ENCODE results near the gene ANKRD11.
"Not testable (repeated sequence)": the region's sequence is repeated elsewhere in the genome, so short reads cannot be mapped to it uniquely, and the experiment has no call there.

ANKRD11 gene

GRCh38 chr16:89311636-89312035 lies 178.7 kb downstream of the ANKRD11 start:
- no peak for FAIRE-seq

GRCh38 chr16:89309438-89310122 lies 180.8 kb downstream of the ANKRD11 start:
- no peak for FAIRE-seq

GRCh38 chr16:89308391-89309333 lies 181.7 kb downstream of the ANKRD11 start:
- FAIRE-seq: no peak

- no peak for FAIRE-seq
These were observed 182.9 kb downstream of the ANKRD11 start for GRCh38 chr16:89307421-89307805.

GRCh38 chr16:89306457-89307420 lies 183.6 kb downstream of the ANKRD11 start:
- not testable (repeated sequence) for FAIRE-seq

GRCh38 chr16:89304941-89305705 lies 185.2 kb downstream of the ANKRD11 start:
- FAIRE-seq: no peak

- FAIRE-seq: no peak
These were observed 186.0 kb downstream of the ANKRD11 start for GRCh38 chr16:89304181-89304851.

GRCh38 chr16:89303617-89304016 lies 186.7 kb downstream of the ANKRD11 start:
- no peak for FAIRE-seq

GRCh38 chr16:89300976-89301360 lies 189.4 kb downstream of the ANKRD11 start:
- no peak for FAIRE-seq

- no peak for FAIRE-seq
These were observed 189.9 kb downstream of the ANKRD11 start for GRCh38 chr16:89300311-89300975.

GRCh38 chr16:89299357-89300111 lies 190.8 kb downstream of the ANKRD11 start:
- FAIRE-seq: not testable (repeated sequence)

GRCh38 chr16:89298623-89299225 lies 191.6 kb downstream of the ANKRD11 start:
- FAIRE-seq: no peak

- no peak for FAIRE-seq
These were observed 192.3 kb downstream of the ANKRD11 start for GRCh38 chr16:89297910-89298545.

GRCh38 chr16:89297156-89297874 lies 193.0 kb downstream of the ANKRD11 start:
- no peak for FAIRE-seq

GRCh38 chr16:89295915-89296314 lies 194.4 kb downstream of the ANKRD11 start:
- no peak for FAIRE-seq

GRCh38 chr16:89295071-89295900 lies 195.1 kb downstream of the ANKRD11 start:
- FAIRE-seq: no peak

GRCh38 chr16:89294486-89294885 lies 195.9 kb downstream of the ANKRD11 start:
- no peak for FAIRE-seq

Measured in endometrium (tissue), 2 donors.